Left kidney (tissue), 2 donors: ENCODE measurements around the gene MPRIP. TPM values are rescaled to one million over a fixed set of nuclear protein-coding genes. Genes with fewer than 3 reads are reported as not detected.
A peak's percentile ranks its signal among the peaks of the same experiment; 100 is the strongest.

ENCODE experiments used
- DNase-seq: peaks from one replicate; pipeline ENCODE4 v3.0.0-alpha.2; 2013
- polyA plus RNA-seq: library from polyadenylated mRNA; unstranded; fragments of 120-200 nt; gene quantifications from one replicate; pipeline ENCODE4 v1.2.1, GENCODE V29; 2013; ENCODE audit not compliant: insufficient read length

Gene MPRIP
- polyA plus RNA-seq, 1 donor: 169 TPM

GRCh38 chr17:17107891-17108431, 65.7 kb downstream of the MPRIP start:
- no peak for DNase-seq

GRCh38 chr17:17108451-17109049, 66.3 kb downstream of the MPRIP start:
- DNase-seq: no peak

- no peak for DNase-seq
These were observed 67.0 kb downstream of the MPRIP start for GRCh38 chr17:17109256-17109655.

GRCh38 chr17:17109907-17110306, 67.7 kb downstream of the MPRIP start:
- no peak for DNase-seq

GRCh38 chr17:17110520-17110919, 68.3 kb downstream of the MPRIP start:
- DNase-seq: no peak

GRCh38 chr17:17111401-17112393, 69.4 kb downstream of the MPRIP start:
- no peak for DNase-seq

GRCh38 chr17:17112628-17113200, 70.5 kb downstream of the MPRIP start:
- DNase-seq: no peak

- DNase-seq: no peak
These were observed 72.5 kb downstream of the MPRIP start for GRCh38 chr17:17114592-17115225.

- DNase-seq: no peak
These were observed 73.4 kb downstream of the MPRIP start for GRCh38 chr17:17115620-17116019.

GRCh38 chr17:17116406-17116805, 74.1 kb downstream of the MPRIP start:
- no peak for DNase-seq

GRCh38 chr17:17117923-17118322, 75.7 kb downstream of the MPRIP start:
- no peak for DNase-seq

GRCh38 chr17:17118399-17118798, 76.1 kb downstream of the MPRIP start:
- no peak for DNase-seq

- no peak for DNase-seq
These were observed 76.8 kb downstream of the MPRIP start for GRCh38 chr17:17119106-17119505.

GRCh38 chr17:17119533-17119932, 77.3 kb downstream of the MPRIP start:
- DNase-seq: no peak

- DNase-seq: no peak
These were observed 78.0 kb downstream of the MPRIP start for GRCh38 chr17:17120294-17120693.

- DNase-seq: peak; percentile 54
These were observed 78.4 kb downstream of the MPRIP start for GRCh38 chr17:17120701-17121100.

GRCh38 chr17:17121162-17121561, 78.9 kb downstream of the MPRIP start:
- DNase-seq: no peak

GRCh38 chr17:17122781-17123483, 80.7 kb downstream of the MPRIP start:
- DNase-seq: no peak

GRCh38 chr17:17124341-17124740, 82.1 kb downstream of the MPRIP start:
- no peak for DNase-seq

GRCh38 chr17:17125136-17126084, 83.2 kb downstream of the MPRIP start:
- no peak for DNase-seq
